ENCODE results near the gene CCDC121. TPM values are rescaled to one million over a fixed set of nuclear protein-coding genes. Genes with fewer than 3 reads are reported as not detected.
A peak's percentile ranks its signal among the peaks of the same experiment; 100 is the strongest.

Gene CCDC121
- total and polyA plus RNA-seq, 12 donors, result 0.51 to 46.9 (median 3.6) TPM

GRCh38 chr2:27583390-27583915 lies 45.4 kb downstream of the CCDC121 start:
- peak overlapping the region in 4 of 5 donors; percentile 5 to 78 (median 70) for H3K27ac ChIP-seq
- intact Hi-C loops (cut with DNase I), result no loop called here
- peak overlapping the region; percentile 9 to 91 (median 74) for H3K4me3 ChIP-seq
- TF ChIP-seq POLR2A (IDR thresholded peaks at IDR 0.05), result no peak
- TF ChIP-seq, protein P1, sequence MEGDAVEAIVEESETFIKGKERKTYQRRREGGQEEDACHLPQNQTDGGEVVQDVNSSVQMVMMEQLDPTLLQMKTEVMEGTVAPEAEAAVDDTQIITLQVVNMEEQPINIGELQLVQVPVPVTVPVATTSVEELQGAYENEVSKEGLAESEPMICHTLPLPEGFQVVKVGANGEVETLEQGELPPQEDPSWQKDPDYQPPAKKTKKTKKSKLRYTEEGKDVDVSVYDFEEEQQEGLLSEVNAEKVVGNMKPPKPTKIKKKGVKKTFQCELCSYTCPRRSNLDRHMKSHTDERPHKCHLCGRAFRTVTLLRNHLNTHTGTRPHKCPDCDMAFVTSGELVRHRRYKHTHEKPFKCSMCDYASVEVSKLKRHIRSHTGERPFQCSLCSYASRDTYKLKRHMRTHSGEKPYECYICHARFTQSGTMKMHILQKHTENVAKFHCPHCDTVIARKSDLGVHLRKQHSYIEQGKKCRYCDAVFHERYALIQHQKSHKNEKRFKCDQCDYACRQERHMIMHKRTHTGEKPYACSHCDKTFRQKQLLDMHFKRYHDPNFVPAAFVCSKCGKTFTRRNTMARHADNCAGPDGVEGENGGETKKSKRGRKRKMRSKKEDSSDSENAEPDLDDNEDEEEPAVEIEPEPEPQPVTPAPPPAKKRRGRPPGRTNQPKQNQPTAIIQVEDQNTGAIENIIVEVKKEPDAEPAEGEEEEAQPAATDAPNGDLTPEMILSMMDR (IDR thresholded peaks at IDR 0.05), result no peak
- peaks cover 0 to 16% (median 0%) of the 10 kb centered on the region in 3 donors for H3K9me3 ChIP-seq (replicated peaks in 1 of 3)
- no peaks in the 10 kb centered on the region for H3K36me3 ChIP-seq (replicated peaks in 1 of 2)
- no peak for DNase-seq
- H3K4me1 ChIP-seq (replicated peaks in 1 of 2), result peaks cover 10 to 24% of the 10 kb centered on the region in 2 donors
- no peaks in the 10 kb centered on the region for H3K27me3 ChIP-seq
- 5 to 7% (median 6%) methylated on average over 11 to 12 of the region's 12 CpGs for WGBS, 4 donors

- intact Hi-C loops (cut with DNase I), result no loop called here
- Histone ChIP-seq H3K9me3 (replicated peaks in 1 of 3) (peaks cover 0 to 19% (median 0%) of the 10 kb centered on the region in 3 donors), H3K4me1 (replicated peaks in 1 of 2) (peaks cover 10 to 24% of the 10 kb centered on the region in 2 donors), H3K27ac (peak within 1 kb of the TSS in 4 of 5 donors; percentile 5 to 78 (median 70)), H3K36me3 (replicated peaks in 1 of 2) (no peaks in the 10 kb centered on the region), H3K27me3 (no peaks in the 10 kb centered on the region), H3K4me3 (peak within 1 kb of the TSS; percentile 9 to 91 (median 74))
- DNase-seq, result peak; percentile 78 to 95 (median 90)
- WGBS, 4 donors, result 0 to 1% (median 1%) methylated on average over 16 to 38 of the region's 38 CpGs
- TF ChIP-seq, protein P1 (IDR thresholded peaks at IDR 0.05), result peak in 1 of 6 experiments; percentile 19
- peak; percentile 52 to 69 for TF ChIP-seq POLR2A (IDR thresholded peaks at IDR 0.05)
Measured at GRCh38 chr2:27582695-27583389, 46.0 kb downstream of the CCDC121 start, which contains the start of gene ZNF512. Gene ZNF512 (plus strand): TSS chr2:27583042. CDS start chr2:27583113, 71 bp downstream.

DNA sequence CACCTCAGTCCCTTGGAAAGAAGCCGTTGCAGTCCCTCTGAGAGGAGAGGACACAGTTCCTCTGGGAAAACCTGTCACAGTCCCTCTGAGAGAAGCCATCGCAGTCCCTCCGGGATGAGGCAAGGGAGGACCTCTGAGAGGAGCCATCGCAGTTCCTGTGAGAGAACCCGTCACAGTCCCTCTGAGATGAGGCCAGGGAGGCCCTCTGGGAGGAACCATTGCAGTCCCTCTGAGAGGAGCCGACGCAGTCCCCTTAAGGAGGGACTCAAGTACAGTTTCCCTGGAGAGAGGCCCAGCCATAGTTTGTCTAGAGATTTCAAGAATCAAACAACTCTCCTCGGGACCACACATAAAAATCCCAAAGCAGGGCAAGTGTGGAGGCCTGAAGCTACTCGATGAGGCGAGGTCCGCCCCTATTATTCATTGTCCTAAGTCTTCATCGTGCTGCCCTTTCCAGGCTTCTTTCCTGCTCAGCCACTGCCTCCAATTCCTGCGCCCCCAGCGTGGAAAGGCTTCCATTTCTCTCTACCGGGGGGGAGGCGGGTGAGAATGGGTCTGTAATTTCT lies 46.6 kb downstream of the CCDC121 start:
- intact Hi-C loops (cut with DNase I), result no loop called here
- H3K4me1 ChIP-seq (replicated peaks in 1 of 2), result peaks cover 10 to 24% of the 10 kb centered on the region in 2 donors
- H3K27ac ChIP-seq, result peak overlapping the region in 3 of 5 donors; percentile 33 to 78 (median 71)
- TF ChIP-seq POLR2A (IDR thresholded peaks at IDR 0.05), result no peak
- TF ChIP-seq, protein P1 (IDR thresholded peaks at IDR 0.05), result no peak
- no peaks in the 10 kb centered on the region for H3K36me3 ChIP-seq (replicated peaks in 1 of 2)
- DNase-seq, result peak in 1 of 7 donors; percentile 21
- no peaks in the 10 kb centered on the region for H3K27me3 ChIP-seq
- WGBS, 4 donors, result 86 to 94% (median 88%) methylated on average over 13 to 16 of the region's 16 CpGs
- H3K4me3 ChIP-seq, result peak overlapping the region in 2 of 4 donors; percentile 34 to 83
- peaks cover 0 to 21% (median 0%) of the 10 kb centered on the region in 3 donors for H3K9me3 ChIP-seq (replicated peaks in 1 of 3)

DNA sequence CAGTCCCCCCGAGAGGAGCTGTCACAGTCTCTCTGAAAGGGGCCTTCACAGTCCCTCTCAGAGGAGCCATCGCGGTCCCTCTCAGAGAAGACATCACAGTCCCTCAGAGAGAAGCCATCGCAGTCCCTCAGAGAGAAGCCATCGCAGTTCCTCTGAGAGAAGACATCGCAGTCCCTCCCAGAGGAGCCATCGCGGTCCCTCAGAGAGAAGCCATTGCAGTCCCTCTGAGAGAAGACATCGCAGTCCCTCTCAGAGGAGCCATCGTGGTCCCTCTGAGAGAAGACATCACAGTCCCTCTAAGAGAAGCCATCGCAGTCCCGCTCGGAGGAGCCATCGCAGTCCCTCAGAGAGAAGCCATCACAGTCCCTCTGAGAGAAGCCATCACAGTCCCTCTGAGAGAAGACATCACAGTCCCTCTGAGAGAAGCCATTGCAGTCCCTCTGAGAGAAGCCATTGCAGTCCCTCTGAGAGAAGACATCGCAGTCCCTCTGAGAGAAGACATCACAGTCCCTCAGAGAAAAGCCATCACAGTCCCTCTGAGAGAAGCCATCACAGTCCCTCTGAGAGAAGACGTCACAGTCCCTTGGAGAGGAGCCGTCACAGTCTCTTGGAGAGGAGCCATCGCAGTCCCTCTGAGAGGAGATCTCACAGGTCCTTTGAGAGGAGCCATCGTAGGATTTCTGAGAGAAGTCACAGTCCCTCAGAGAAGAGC lies 47.2 kb downstream of the CCDC121 start:
- no peaks in the 10 kb centered on the region for H3K36me3 ChIP-seq (replicated peaks in 1 of 2)
- intact Hi-C loops (cut with DNase I), result no loop called here
- WGBS, 4 donors, result 93 to 97% (median 96%) methylated on average over 8 to 19 of the region's 19 CpGs
- H3K27ac ChIP-seq, result no peak overlapping the region
- H3K27me3 ChIP-seq, result no peaks in the 10 kb centered on the region
- TF ChIP-seq, protein P1 (IDR thresholded peaks at IDR 0.05), result no peak
- no peak for TF ChIP-seq POLR2A (IDR thresholded peaks at IDR 0.05)
- H3K4me1 ChIP-seq (replicated peaks in 1 of 2), result peaks cover 10 to 24% of the 10 kb centered on the region in 2 donors
- H3K9me3 ChIP-seq (replicated peaks in 1 of 3), result peaks cover 0 to 21% (median 0%) of the 10 kb centered on the region in 3 donors
- no peak overlapping the region for H3K4me3 ChIP-seq
- peak in 1 of 7 donors; percentile 20 for DNase-seq
